Right lobe of liver (tissue), 6 donors: ENCODE measurements around the gene EFR3B. TPM values are rescaled to one million over a fixed set of nuclear protein-coding genes. Genes with fewer than 3 reads are reported as not detected.

Source experiments
- ATAC-seq, 4 donors: fragments of 200-7000 bp; cut with Tn5 transposase; one replicate each; pipeline ENCODE4 v1.9.1; 2020; ENCODE audit warnings: mild to moderate bottlenecking in 4 of 4, moderate library complexity in 4 of 4
- DNase-seq, 3 donors: peaks; one replicate each; pipeline ENCODE4 v3.0.0-alpha.2; 2020
- H3K27ac ChIP-seq, 3 donors: fragments of 200-600 bp; one replicate each; pipeline ENCODE4 v1.8.0; 2022
- H3K27me3 ChIP-seq, 2 donors: fragments of 200-600 bp; one replicate each; pipeline ENCODE4 v1.8.0; 2022
- H3K36me3 ChIP-seq, 4 donors: fragments of 200-600 bp; sonication (generic) in 1 of 4; one replicate each; pipeline versions ENCODE4 v1.5.1 to v1.8.0; 2017 to 2022; ENCODE audit warnings: control low read depth in 1 of 4
- H3K4me1 ChIP-seq, 4 donors: fragments of 200-600 bp; sonication (generic) in 1 of 4; one replicate each; pipeline versions ENCODE4 v1.5.1 to v1.8.0; 2017 to 2022; ENCODE audit warnings: control low read depth in 1 of 4
- H3K4me3 ChIP-seq, 3 donors: fragments of 200-600 bp; one replicate each; pipeline ENCODE4 v1.8.0; 2022
- H3K9me3 ChIP-seq, 4 donors: fragments of 200-600 bp; sonication (generic) in 1 of 4; one replicate each; pipeline versions ENCODE4 v1.5.1 to v1.8.0; 2017 to 2022; ENCODE audit warnings: control low read depth in 1 of 4
- POLR2A ChIP-seq: fragments of 450-650 bp; IDR thresholded peaks from one replicate; pipeline ENCODE4 v1.6.1; 2017; ENCODE audit warnings: antibody characterized with exemption, mild to moderate bottlenecking
- WGBS: methylation state at CpG from one replicate; pipeline ENCODE4 v1.1.6; 2018; ENCODE audit warnings: low coverage, low lambda C conversion rate; ENCODE audit not compliant: insufficient coverage; ENCODE audit errors: missing lambda C conversion rate; 5-methylcytosine and 5-hydroxymethylcytosine counted together
- intact Hi-C, 2 donors: fragments of 100-400 bp; cut with DNase I; formaldehyde crosslinking; loops; one replicate each; pipeline versions ENCODE4 v1.11.2 to v1.14.1; 2022
- total RNA-seq, 6 experiments: library from RNA; depleted of rRNA in 2 of 6; stranded (reverse); fragments of >200 nt in 2 of 6; fragmentation: NEBNext Ultra II Directional in 3 of 6; extraction: Animal tissue kit (Norgen Biotek cat#: 25700) in 3 of 6; gene quantifications; one replicate each; pipeline versions ENCODE4 v1.1.0 to v1.2.4, GENCODE V29; 2016 to 2023
- TF ChIP-seq, protein P1 (sequence below), 4 donors: fragments of 200-600 bp in 3 of 4; fragments of 450-650 bp in 1 of 4; IDR thresholded peaks; one replicate each; pipeline versions ENCODE4 v1.5.1 to v1.8.0; 2016 to 2022; ENCODE audit warnings: antibody characterized with exemption in 4 of 4, mild to moderate bottlenecking in 2 of 4
- donor health status: DM: no; HTN: yes; CAD: no.
- donor health status: DM: no; HTN: no; CAD: no.
- donor health status: DM: no; HTN: no; CAD: no.
- donor health status: DM: no; HTN: yes; CAD: no.
- donor health status: DM: no; HTN: yes; CAD: no.

Gene EFR3B
- total RNA-seq, 6 experiments from 2014 or later, result 0.12 to 0.33 (median 0.16) TPM; not detected in 1

GRCh38 chr2:25032094-25032493 is 9.8 kb upstream of the EFR3B start:
- no peak for DNase-seq
- 62% methylated on average over 3 of the region's 3 CpGs for WGBS

DNA sequence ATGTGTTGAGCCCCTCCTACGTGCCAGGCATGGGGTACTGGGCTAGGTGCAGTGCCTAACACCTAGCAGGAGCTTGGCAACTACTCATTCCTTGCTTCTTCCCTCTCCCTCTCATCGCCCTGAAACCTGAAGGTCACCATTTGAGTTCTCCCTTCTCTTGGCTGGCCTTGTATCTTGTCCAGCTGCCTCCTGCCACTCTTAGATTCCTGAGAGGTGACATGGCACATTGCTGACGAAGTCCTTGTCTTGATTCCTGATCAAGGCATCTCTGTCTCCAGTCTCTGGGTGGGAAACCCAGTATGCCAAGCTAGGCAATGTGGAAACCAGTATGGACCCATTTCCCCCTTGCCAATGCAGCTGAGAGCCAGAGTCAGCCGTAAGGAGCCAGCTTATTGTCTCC is 9.0 kb upstream of the EFR3B start:
- Histone ChIP-seq H3K9me3 (no peaks in the 10 kb centered on the region), H3K4me3 (no peak overlapping the region), H3K4me1 (no peaks in the 10 kb centered on the region), H3K27me3 (no peaks in the 10 kb centered on the region), H3K27ac (no peak overlapping the region), H3K36me3 (no peaks in the 10 kb centered on the region)
- intact Hi-C loops, result no loop called here
- TF ChIP-seq, protein P1, sequence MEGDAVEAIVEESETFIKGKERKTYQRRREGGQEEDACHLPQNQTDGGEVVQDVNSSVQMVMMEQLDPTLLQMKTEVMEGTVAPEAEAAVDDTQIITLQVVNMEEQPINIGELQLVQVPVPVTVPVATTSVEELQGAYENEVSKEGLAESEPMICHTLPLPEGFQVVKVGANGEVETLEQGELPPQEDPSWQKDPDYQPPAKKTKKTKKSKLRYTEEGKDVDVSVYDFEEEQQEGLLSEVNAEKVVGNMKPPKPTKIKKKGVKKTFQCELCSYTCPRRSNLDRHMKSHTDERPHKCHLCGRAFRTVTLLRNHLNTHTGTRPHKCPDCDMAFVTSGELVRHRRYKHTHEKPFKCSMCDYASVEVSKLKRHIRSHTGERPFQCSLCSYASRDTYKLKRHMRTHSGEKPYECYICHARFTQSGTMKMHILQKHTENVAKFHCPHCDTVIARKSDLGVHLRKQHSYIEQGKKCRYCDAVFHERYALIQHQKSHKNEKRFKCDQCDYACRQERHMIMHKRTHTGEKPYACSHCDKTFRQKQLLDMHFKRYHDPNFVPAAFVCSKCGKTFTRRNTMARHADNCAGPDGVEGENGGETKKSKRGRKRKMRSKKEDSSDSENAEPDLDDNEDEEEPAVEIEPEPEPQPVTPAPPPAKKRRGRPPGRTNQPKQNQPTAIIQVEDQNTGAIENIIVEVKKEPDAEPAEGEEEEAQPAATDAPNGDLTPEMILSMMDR (IDR thresholded peaks at IDR 0.05), result no peak
- TF ChIP-seq POLR2A, result no peak
- 54% methylated on average over 3 of the region's 4 CpGs for WGBS
- DNase-seq, result no peak
- ATAC-seq, result no peak

More at GRCh38 chr2:25032094-25032493, 9.8 kb upstream of the EFR3B start:
- no peaks in the 10 kb centered on the region for H3K9me3 ChIP-seq
- H3K27me3 ChIP-seq, result no peaks in the 10 kb centered on the region
- H3K4me3 ChIP-seq, result no peak overlapping the region
- no peak for TF ChIP-seq POLR2A
- TF ChIP-seq, protein P1 (IDR thresholded peaks at IDR 0.05), result no peak
- intact Hi-C loops, result no loop called here
- ATAC-seq, result no peak
- no peaks in the 10 kb centered on the region for H3K36me3 ChIP-seq
- no peak overlapping the region for H3K27ac ChIP-seq
- no peaks in the 10 kb centered on the region for H3K4me1 ChIP-seq

- H3K9me3 ChIP-seq, result no peaks in the 10 kb centered on the region
- ATAC-seq (no peak), DNase-seq (no peak)
- no peaks in the 10 kb centered on the region for H3K36me3 ChIP-seq
- H3K27ac ChIP-seq, result no peak overlapping the region
- TF ChIP-seq POLR2A, result no peak
- 89% methylated on average over 4 of the region's 5 CpGs for WGBS
- intact Hi-C loops, result no loop called here
- H3K4me1 ChIP-seq, result no peaks in the 10 kb centered on the region
- H3K27me3 ChIP-seq, result no peaks in the 10 kb centered on the region
- H3K4me3 ChIP-seq, result no peak overlapping the region
These were observed 7.8 kb upstream of the EFR3B start for GRCh38 chr2:25034081-25034480.

DNA sequence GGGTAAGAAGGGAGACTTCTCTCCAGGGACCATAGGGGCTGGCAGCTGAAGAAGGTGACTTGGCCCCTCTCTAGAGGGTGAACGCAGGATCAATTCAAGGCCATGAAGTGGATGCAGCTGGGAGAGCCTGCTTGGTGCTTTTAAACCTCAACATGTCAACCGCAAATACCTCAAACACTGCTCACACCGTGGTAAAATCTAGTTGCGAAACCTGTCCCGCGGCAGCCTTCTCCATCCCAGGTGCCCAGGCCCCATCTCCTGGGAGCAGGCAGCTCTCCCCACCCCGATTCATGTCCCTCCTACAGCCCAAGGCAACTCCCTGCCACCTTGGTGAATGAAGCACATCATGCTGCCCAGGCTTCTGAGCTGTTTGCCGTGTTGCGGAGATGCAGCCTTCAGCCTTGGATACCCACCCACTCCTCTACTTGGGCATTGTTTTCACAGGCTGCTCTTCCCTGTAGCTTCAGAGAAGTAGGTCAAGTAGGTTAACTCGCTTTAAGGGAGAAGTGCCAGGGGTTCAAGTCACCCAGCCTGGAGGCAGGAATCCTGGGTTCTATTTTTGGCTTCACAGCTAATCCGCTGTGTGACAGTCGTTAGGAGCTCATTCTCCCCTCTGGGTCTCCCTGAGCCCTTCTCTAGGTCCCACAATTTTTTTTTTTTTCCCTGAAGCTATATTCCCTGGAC is 6.2 kb upstream of the EFR3B start:
- no peaks in the 10 kb centered on the region for H3K4me1 ChIP-seq
- H3K9me3 ChIP-seq, result no peaks in the 10 kb centered on the region
- H3K27ac ChIP-seq, result no peak overlapping the region
- DNase-seq, result no peak
- TF ChIP-seq, protein P1 (IDR thresholded peaks at IDR 0.05), result no peak
- TF ChIP-seq POLR2A, result no peak
- intact Hi-C loops, result no loop called here
- ATAC-seq, result no peak
- H3K4me3 ChIP-seq, result no peak overlapping the region
- WGBS, result 64% methylated on average over 11 of the region's 12 CpGs
- no peaks in the 10 kb centered on the region for H3K27me3 ChIP-seq
- no peaks in the 10 kb centered on the region for H3K36me3 ChIP-seq

- Histone ChIP-seq H3K4me3 (no peak overlapping the region), H3K9me3 (no peaks in the 10 kb centered on the region), H3K27me3 (no peaks in the 10 kb centered on the region), H3K27ac (no peak overlapping the region), H3K36me3 (no peaks in the 10 kb centered on the region), H3K4me1 (peaks cover 0 to 4% (median 0%) of the 10 kb centered on the region in 4 donors)
- TF ChIP-seq POLR2A, result no peak
- TF ChIP-seq, protein P1 (IDR thresholded peaks at IDR 0.05), result no peak
- ATAC-seq (no peak), DNase-seq (no peak)
- intact Hi-C loops, result no loop called here
- WGBS, result 68% methylated on average over 3 of the region's 6 CpGs
These were observed 5.7 kb upstream of the EFR3B start for GRCh38 chr2:25036221-25036559.
